DMS53 treated with DMSO at 0.1 percent for 48 hours (cell line): ENCODE measurements around the gene YIF1A.
"Not testable (repeated sequence)": the region's sequence is repeated elsewhere in the genome, so short reads cannot be mapped to it uniquely, and the experiment has no call there.

ENCODE experiments used
- DNase-seq: peaks from one replicate; lab custom pipeline; 2025; ENCODE audit not compliant: unreplicated experiment; lab: John Stamatoyannopoulos, UW

Gene YIF1A

GRCh38 chr11:66326261-66327111, 37.5 kb upstream of the YIF1A start:
- DNase-seq = no peak

GRCh38 chr11:66325263-66325671, 36.3 kb upstream of the YIF1A start:
- DNase-seq = no peak

GRCh38 chr11:66324664-66325063, 35.7 kb upstream of the YIF1A start:
- no peak for DNase-seq

GRCh38 chr11:66323684-66324083, 34.7 kb upstream of the YIF1A start:
- no peak for DNase-seq

- DNase-seq = no peak
Observed at GRCh38 chr11:66322732-66323427, 33.9 kb upstream of the YIF1A start.

- DNase-seq = no peak
Observed at GRCh38 chr11:66321606-66322005, 32.7 kb upstream of the YIF1A start.

- DNase-seq = not testable (repeated sequence)
Observed at GRCh38 chr11:66320748-66321147, 31.8 kb upstream of the YIF1A start.

GRCh38 chr11:66320289-66320688, 31.3 kb upstream of the YIF1A start:
- DNase-seq = not testable (repeated sequence)

- DNase-seq = no peak
Observed at GRCh38 chr11:66318600-66318970, 29.6 kb upstream of the YIF1A start.

GRCh38 chr11:66317723-66318599, 29.0 kb upstream of the YIF1A start:
- DNase-seq = no peak

GRCh38 chr11:66317322-66317722, 28.4 kb upstream of the YIF1A start:
- DNase-seq = no peak

GRCh38 chr11:66316849-66317251, 27.9 kb upstream of the YIF1A start, which contains the start of gene CD248:
CD248 (minus strand) TSS chr11:66317044; CDS start chr11:66317027, 17 bp downstream.
- no peak for DNase-seq

- peak; percentile 52 for DNase-seq
Observed at GRCh38 chr11:66315921-66316811, 27.2 kb upstream of the YIF1A start.

GRCh38 chr11:66315498-66315885, 26.5 kb upstream of the YIF1A start:
- DNase-seq = no peak

- no peak for DNase-seq
Observed at GRCh38 chr11:66314561-66315497, 25.9 kb upstream of the YIF1A start.

- no peak for DNase-seq
Observed at GRCh38 chr11:66314186-66314501, 25.2 kb upstream of the YIF1A start.

- DNase-seq = no peak
Observed at GRCh38 chr11:66313321-66314185, 24.6 kb upstream of the YIF1A start.

- DNase-seq = peak; percentile 99
Observed at GRCh38 chr11:66312549-66313320, 23.8 kb upstream of the YIF1A start.
